Hepatocyte (in vitro differentiated cells): Measurements from ENCODE around the gene NHEJ1. TPM values are rescaled to one million over a fixed set of nuclear protein-coding genes. Genes with fewer than 3 reads are reported as not detected.
A peak's percentile ranks its signal among the peaks of the same experiment; 100 is the strongest.

Experiments used
- DNase-seq: peaks from one replicate; pipeline ENCODE4 v3.0.0-alpha.2; 2016; ENCODE audit warnings: low spot score
- H2AFZ ChIP-seq: fragments of 200-600 bp; sonication (generic); 2 replicates; pipeline ENCODE4 v1.6.0; 2016; ENCODE audit warnings: antibody characterized with exemption, mild to moderate bottlenecking
- H3K27ac ChIP-seq: fragments of 200-600 bp; sonication (generic); 2 replicates; pipeline ENCODE4 v1.5.1; 2016; ENCODE audit warnings: mild to moderate bottlenecking
- H3K27me3 ChIP-seq: fragments of 200-600 bp; sonication (generic); 2 replicates; pipeline ENCODE4 v1.6.1; 2016
- H3K36me3 ChIP-seq: fragments of 200-600 bp; sonication (generic); replicated peaks from 2 replicates; pipeline ENCODE4 v1.5.1; 2016; ENCODE audit warnings: low read depth; ENCODE audit not compliant: insufficient read depth
- H3K4me1 ChIP-seq: fragments of 200-600 bp; sonication (generic); 2 replicates; pipeline ENCODE4 v1.5.1; 2016; ENCODE audit warnings: mild to moderate bottlenecking, moderate library complexity; ENCODE audit not compliant: insufficient read depth
- H3K4me2 ChIP-seq: fragments of 200-600 bp; sonication (generic); 2 replicates; pipeline ENCODE4 v1.6.0; 2016
- H3K4me3 ChIP-seq: fragments of 200-600 bp; sonication (generic); 2 replicates; pipeline ENCODE4 v1.5.1; 2016; ENCODE audit warnings: mild to moderate bottlenecking
- H3K79me2 ChIP-seq: fragments of 200-600 bp; sonication (generic); 2 replicates; pipeline ENCODE4 v1.6.0; 2017; ENCODE audit warnings: mild to moderate bottlenecking
- H3K9me2 ChIP-seq: fragments of 200-600 bp; sonication (generic); replicated peaks from 2 replicates; pipeline ENCODE4 v1.6.0; 2017; ENCODE audit warnings: mild to moderate bottlenecking; ENCODE audit not compliant: insufficient read depth
- H3K9me3 ChIP-seq: fragments of 200-600 bp; sonication (generic); 2 replicates; pipeline ENCODE4 v1.5.1; 2016; ENCODE audit warnings: low read depth, mild to moderate bottlenecking
- H4K20me1 ChIP-seq: fragments of 200-600 bp; sonication (generic); 2 replicates; pipeline ENCODE4 v1.6.0; 2016; ENCODE audit warnings: mild to moderate bottlenecking; ENCODE audit not compliant: insufficient read depth, poor library complexity, severe bottlenecking
- EZH2 ChIP-seq: fragments of 200-600 bp; sonication (generic); IDR thresholded peaks from 2 replicates; pipeline ENCODE4 v1.6.1; 2016; ENCODE audit warnings: antibody characterized with exemption, mild to moderate bottlenecking, borderline replicate concordance
- EZH2phosphoT487 ChIP-seq: fragments of 200-600 bp; sonication (generic); IDR thresholded peaks from one replicate; pipeline ENCODE4 v1.6.1; 2018; ENCODE audit warnings: antibody characterized with exemption, mild to moderate bottlenecking, low read depth, moderate library complexity; ENCODE audit not compliant: unreplicated experiment, severe bottlenecking
- WGBS: methylation state at CpG from one replicate; pipeline ENCODE4 v1.1.6; 2016; ENCODE audit warnings: low lambda C conversion rate; ENCODE audit errors: missing lambda C conversion rate; 5-methylcytosine and 5-hydroxymethylcytosine counted together
- microRNA counts: library from miRNA; unstranded; fragments of <30 nt; microRNA quantifications from one replicate; lab custom pipeline; 2017
- microRNA-seq: library from miRNA; unstranded; fragments of <30 nt; microRNA quantifications from one replicate; pipeline ENCODE4, GENCODE V29; 2017
- polyA plus RNA-seq: library from polyadenylated mRNA; unstranded; fragments of >200 nt; fragmentation: Nextera tagmentation; extraction: Ambion mirVana; gene quantifications from 2 replicates; pipeline ENCODE4 v1.2.1, GENCODE V29; 2016
- small RNA-seq: library from RNA; depleted of rRNA; stranded (forward); fragments of <200 nt; gene quantifications from one replicate; pipeline ENCODE3, GENCODE V24; 2014
- total RNA-seq: library from RNA; depleted of rRNA; stranded (reverse); fragments of >200 nt; gene quantifications from 2 replicates; pipeline ENCODE4 v1.2.3, GENCODE V29; 2014
- TF ChIP-seq, protein P1 (sequence below): fragments of 200-600 bp; sonication (generic); IDR thresholded peaks from 2 replicates; pipeline ENCODE4 v1.5.1; 2016; ENCODE audit warnings: antibody characterized with exemption, mild to moderate bottlenecking; ENCODE audit not compliant: poor library complexity

NHEJ1 gene
- total and polyA plus RNA-seq, 2 experiments from 2014 or later, result 18.1 to 28.2 TPM

GRCh38 chr2:219027511-219028055 lies 133.0 kb downstream of the NHEJ1 start:
- Histone ChIP-seq H4K20me1 (no peaks in the 10 kb centered on the region), H2AFZ (no peak overlapping the region), H3K9me2 (no peaks in the 10 kb centered on the region), H3K79me2 (no peaks in the 10 kb centered on the region), H3K27me3 (peaks cover 3% of the 10 kb centered on the region), H3K4me3 (no peak overlapping the region), H3K36me3 (no peaks in the 10 kb centered on the region), H3K27ac (no peak overlapping the region), H3K4me2 (no peak overlapping the region), H3K9me3 (no peaks in the 10 kb centered on the region), H3K4me1 (no peaks in the 10 kb centered on the region)
- no peak for TF ChIP-seq EZH2
- TF ChIP-seq EZH2phosphoT487, result no peak
- TF ChIP-seq, protein P1, sequence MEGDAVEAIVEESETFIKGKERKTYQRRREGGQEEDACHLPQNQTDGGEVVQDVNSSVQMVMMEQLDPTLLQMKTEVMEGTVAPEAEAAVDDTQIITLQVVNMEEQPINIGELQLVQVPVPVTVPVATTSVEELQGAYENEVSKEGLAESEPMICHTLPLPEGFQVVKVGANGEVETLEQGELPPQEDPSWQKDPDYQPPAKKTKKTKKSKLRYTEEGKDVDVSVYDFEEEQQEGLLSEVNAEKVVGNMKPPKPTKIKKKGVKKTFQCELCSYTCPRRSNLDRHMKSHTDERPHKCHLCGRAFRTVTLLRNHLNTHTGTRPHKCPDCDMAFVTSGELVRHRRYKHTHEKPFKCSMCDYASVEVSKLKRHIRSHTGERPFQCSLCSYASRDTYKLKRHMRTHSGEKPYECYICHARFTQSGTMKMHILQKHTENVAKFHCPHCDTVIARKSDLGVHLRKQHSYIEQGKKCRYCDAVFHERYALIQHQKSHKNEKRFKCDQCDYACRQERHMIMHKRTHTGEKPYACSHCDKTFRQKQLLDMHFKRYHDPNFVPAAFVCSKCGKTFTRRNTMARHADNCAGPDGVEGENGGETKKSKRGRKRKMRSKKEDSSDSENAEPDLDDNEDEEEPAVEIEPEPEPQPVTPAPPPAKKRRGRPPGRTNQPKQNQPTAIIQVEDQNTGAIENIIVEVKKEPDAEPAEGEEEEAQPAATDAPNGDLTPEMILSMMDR, result no peak
- 91% methylated on average over 21 of the region's 22 CpGs for WGBS
- no peak for DNase-seq

- 83% methylated on average over 7 of the region's 7 CpGs for whole genome bisulfite sequencing
- Histone ChIP-seq H3K27me3 (no peaks in the 10 kb centered on the region), H3K9me2 (no peaks in the 10 kb centered on the region), H3K4me1 (no peaks in the 10 kb centered on the region), H4K20me1 (no peaks in the 10 kb centered on the region), H3K4me2 (no peak overlapping the region), H3K9me3 (no peaks in the 10 kb centered on the region), H3K4me3 (no peak overlapping the region), H3K36me3 (no peaks in the 10 kb centered on the region), H2AFZ (no peak overlapping the region), H3K79me2 (no peaks in the 10 kb centered on the region), H3K27ac (no peak overlapping the region)
- DNase-seq, result no peak
- TF ChIP-seq EZH2phosphoT487 (no peak), EZH2 (no peak)
- TF ChIP-seq, protein P1, result no peak
Measured at GRCh38 chr2:219026946-219027345, 133.7 kb downstream of the NHEJ1 start.

DNA sequence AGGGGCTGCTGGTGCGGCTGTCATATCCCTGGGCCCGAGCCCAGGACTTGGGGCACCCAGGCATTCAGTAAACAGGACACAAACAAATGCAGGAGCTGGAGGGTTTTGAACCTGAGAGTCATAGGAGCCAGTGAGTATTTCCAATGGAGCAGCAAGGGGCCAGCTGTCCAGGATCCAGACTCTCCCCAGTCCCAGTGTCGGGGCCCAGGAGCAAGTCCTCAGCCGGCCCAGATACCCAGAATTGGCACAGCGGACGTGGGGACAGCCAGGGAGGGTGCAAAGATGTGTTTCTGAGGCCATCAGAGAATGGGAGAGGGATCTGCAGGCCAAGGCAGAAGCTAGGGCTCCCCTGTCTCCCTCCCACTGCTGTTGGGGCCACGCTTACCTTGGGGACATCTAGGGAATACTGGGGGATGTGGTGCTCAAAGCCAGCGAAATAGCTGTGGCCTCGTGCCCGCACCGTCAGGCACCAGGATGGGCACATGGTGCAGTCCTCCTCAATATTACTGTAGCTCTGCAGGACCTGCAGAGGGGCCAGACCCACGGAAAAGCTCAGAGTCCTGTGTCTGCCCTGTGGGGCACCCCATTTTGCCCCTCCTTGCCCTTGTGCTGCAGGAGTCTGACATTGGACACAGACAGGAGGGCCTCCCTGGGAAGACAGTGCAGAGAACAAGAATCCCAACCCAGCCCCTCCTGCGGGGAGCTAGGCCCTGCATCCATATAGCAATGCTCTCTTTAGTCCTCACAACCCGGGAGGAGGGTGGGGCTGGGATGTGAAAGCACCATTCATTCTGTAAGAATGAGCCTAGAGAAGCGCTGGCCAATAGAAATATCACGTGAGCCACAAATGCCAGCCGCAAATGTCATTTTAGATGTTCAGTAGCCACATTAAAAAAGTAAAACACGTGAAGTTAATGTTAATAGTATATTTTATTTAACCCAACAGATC lies 134.7 kb downstream of the NHEJ1 start:
- TF ChIP-seq EZH2phosphoT487, result no peak
- no peak for TF ChIP-seq EZH2
- TF ChIP-seq, protein P1, result no peak
- Histone ChIP-seq H3K9me3 (no peaks in the 10 kb centered on the region), H3K36me3 (no peaks in the 10 kb centered on the region), H3K9me2 (no peaks in the 10 kb centered on the region), H2AFZ (no peak overlapping the region), H3K4me2 (no peak overlapping the region), H3K27me3 (no peaks in the 10 kb centered on the region), H3K27ac (no peak overlapping the region), H3K4me1 (no peaks in the 10 kb centered on the region), H3K79me2 (no peaks in the 10 kb centered on the region), H4K20me1 (no peaks in the 10 kb centered on the region), H3K4me3 (no peak overlapping the region)
- 88% methylated on average over 18 of the region's 18 CpGs for WGBS
- no peak for DNase-seq

MicroRNAs within 50 kb of the gene (microRNA counts, 767-probe panel; counts per million panel counts)
- microRNA hsa-miR-3131 (lab: Ali Mortazavi, UCI), result not detected

Small RNA genes within 50 kb of the gene (microRNA-seq; reads per million reads assigned to microRNA genes)
- 41.1 reads per million, percentile 49 among the genes with 10 or more reads in this experiment for gene MIR3131

Small RNA genes within 50 kb of the gene (small RNA-seq; reads per million reads assigned to genes)
- gene MIR3131, result 0.47 reads per million, percentile 34 among the genes with 10 or more reads in this experiment
- not detected for gene RN7SL764P

Other genes with a start within 250 kb of the NHEJ1 start
- gene CDK5R2, start 201.1 kb downstream of the NHEJ1 start, total RNA-seq, result 0.08 and 0.37 TPM in 2 replicates
- gene CDK5R2, start 201.1 kb downstream of the NHEJ1 start, polyA plus RNA-seq, result not detected in 2 replicates
- gene FEV, start 175.6 kb downstream of the NHEJ1 start, total RNA-seq, result 0.70 TPM in 1 of 2 replicates, not detected in the other
- gene FEV, start 175.6 kb downstream of the NHEJ1 start, polyA plus RNA-seq, result 0.58 and 2.1 TPM in 2 replicates
- 0.90 TPM in 1 of 2 replicates, not detected in the other for gene CRYBA2, start 167.4 kb downstream of the NHEJ1 start, total RNA-seq
- gene CRYBA2, start 167.4 kb downstream of the NHEJ1 start, polyA plus RNA-seq, result not detected in 2 replicates
- 0.03 and 0.12 TPM in 2 replicates for gene CFAP65, start 119.3 kb downstream of the NHEJ1 start, total RNA-seq
- gene CFAP65, start 119.3 kb downstream of the NHEJ1 start, polyA plus RNA-seq, result 0.05 and 0.06 TPM in 2 replicates
- 23.0 and 23.1 TPM in 2 replicates for gene IHH, start 99.9 kb downstream of the NHEJ1 start, total RNA-seq
- gene IHH, start 99.9 kb downstream of the NHEJ1 start, polyA plus RNA-seq, result 27.7 and 36.3 TPM in 2 replicates
- gene SLC23A3, start 9.2 kb upstream of the NHEJ1 start, total RNA-seq, result 1.4 and 1.5 TPM in 2 replicates
- 0.80 and 1.1 TPM in 2 replicates for gene SLC23A3, start 9.2 kb upstream of the NHEJ1 start, polyA plus RNA-seq
- gene CNPPD1, start 16.1 kb upstream of the NHEJ1 start, total RNA-seq, result 25.8 and 34.0 TPM in 2 replicates
- 49.4 and 50.8 TPM in 2 replicates for gene CNPPD1, start 16.1 kb upstream of the NHEJ1 start, polyA plus RNA-seq
- 89.1 and 93.3 TPM in 2 replicates for gene RETREG2, start 17.5 kb upstream of the NHEJ1 start, total RNA-seq
- gene RETREG2, start 17.5 kb upstream of the NHEJ1 start, polyA plus RNA-seq, result 81.0 and 90.7 TPM in 2 replicates
- 38.7 and 58.1 TPM in 2 replicates for gene ZFAND2B, start 46.0 kb upstream of the NHEJ1 start, total RNA-seq
- 55.1 and 65.4 TPM in 2 replicates for gene ZFAND2B, start 46.0 kb upstream of the NHEJ1 start, polyA plus RNA-seq
- 34.7 and 37.7 TPM in 2 replicates for gene ABCB6, start 58.1 kb upstream of the NHEJ1 start, total RNA-seq
- 53.4 and 59.5 TPM in 2 replicates for gene ABCB6, start 58.1 kb upstream of the NHEJ1 start, polyA plus RNA-seq
- gene ATG9A, start 68.8 kb upstream of the NHEJ1 start, total RNA-seq, result 34.6 and 35.7 TPM in 2 replicates
- gene ATG9A, start 68.8 kb upstream of the NHEJ1 start, polyA plus RNA-seq, result 46.6 and 57.8 TPM in 2 replicates
- 25.2 and 37.5 TPM in 2 replicates for gene ANKZF1, start 69.0 kb upstream of the NHEJ1 start, total RNA-seq
- gene ANKZF1, start 69.0 kb upstream of the NHEJ1 start, polyA plus RNA-seq, result 41.6 and 47.1 TPM in 2 replicates
- gene GLB1L, start 84.6 kb upstream of the NHEJ1 start, total RNA-seq, result 5.9 and 9.6 TPM in 2 replicates
- 1.7 and 6.6 TPM in 2 replicates for gene GLB1L, start 84.6 kb upstream of the NHEJ1 start, polyA plus RNA-seq
- 35.6 and 38.8 TPM in 2 replicates for gene STK16, start 84.7 kb upstream of the NHEJ1 start, total RNA-seq
- gene STK16, start 84.7 kb upstream of the NHEJ1 start, polyA plus RNA-seq, result 7.7 and 10.1 TPM in 2 replicates
- gene TUBA4B, start 92.4 kb upstream of the NHEJ1 start, total RNA-seq, result 0.13 TPM in 1 of 2 replicates, not detected in the other
- gene TUBA4B, start 92.4 kb upstream of the NHEJ1 start, polyA plus RNA-seq, result not detected in 2 replicates
- 4.7 and 9.6 TPM in 2 replicates for gene TUBA4A, start 93.1 kb upstream of the NHEJ1 start, total RNA-seq
- 10.5 and 14.3 TPM in 2 replicates for gene TUBA4A, start 93.1 kb upstream of the NHEJ1 start, polyA plus RNA-seq
- 47.4 and 50.7 TPM in 2 replicates for gene DNAJB2, start 118.6 kb upstream of the NHEJ1 start, total RNA-seq
- 19.4 and 20.1 TPM in 2 replicates for gene DNAJB2, start 118.6 kb upstream of the NHEJ1 start, polyA plus RNA-seq
- 3.5 and 4.6 TPM in 2 replicates for gene PTPRN, start 148.6 kb upstream of the NHEJ1 start, total RNA-seq
- 9.8 and 9.9 TPM in 2 replicates for gene PTPRN, start 148.6 kb upstream of the NHEJ1 start, polyA plus RNA-seq
- not detected in 2 replicates for gene RESP18, start 171.9 kb upstream of the NHEJ1 start, total RNA-seq
- gene RESP18, start 171.9 kb upstream of the NHEJ1 start, polyA plus RNA-seq, result not detected in 2 replicates
- 53.5 and 72.0 TPM in 2 replicates for gene DNPEP, start 227.1 kb upstream of the NHEJ1 start, total RNA-seq
- 79.0 and 87.7 TPM in 2 replicates for gene DNPEP, start 227.1 kb upstream of the NHEJ1 start, polyA plus RNA-seq